ENCODE results near the gene SPINT1.

Gene SPINT1

GRCh38 chr15:40808861-40809450, 34.9 kb upstream of the SPINT1 start:
- H3K9ac ChIP-seq (ENCODE audit: low read length in 5 of 5), result peak overlapping the region in 1 of 5 donors; percentile 100

GRCh38 chr15:40812721-40813425, 31.0 kb upstream of the SPINT1 start:
- H3K4me3 ChIP-seq (ENCODE audit: low read depth in 1 of 5, low read length in 5 of 5), result no peak overlapping the region
- H3K9me3 ChIP-seq (ENCODE audit: control insufficient read depth in 5 of 5, low read length in 5 of 5), result no peaks in the 10 kb centered on the region
- peaks cover 3 to 9% (median 7%) of the 10 kb centered on the region in 5 donors for H3K4me1 ChIP-seq (ENCODE audit: control insufficient read depth in 5 of 5, insufficient read depth in 5 of 5, low read length in 5 of 5)
- no peak overlapping the region for H3K27ac ChIP-seq (ENCODE audit: low read depth, low read length)
- H3K36me3 ChIP-seq (ENCODE audit: control insufficient read depth in 5 of 5, insufficient read depth in 5 of 5, low read length in 5 of 5), result peaks cover 6 to 55% (median 44%) of the 10 kb centered on the region in 5 donors
- no peaks in the 10 kb centered on the region for H3K27me3 ChIP-seq (ENCODE audit: control insufficient read depth in 5 of 5, insufficient read depth in 4 of 5, low read length in 5 of 5)
- no peak overlapping the region for H3K9ac ChIP-seq (ENCODE audit: low read length in 5 of 5)

More at GRCh38 chr15:40808861-40809450, 34.9 kb upstream of the SPINT1 start:
- H3K4me3 ChIP-seq (ENCODE audit: low read depth in 1 of 5, low read length in 5 of 5), result no peak overlapping the region
- peaks cover 6 to 21% (median 18%) of the 10 kb centered on the region in 5 donors for H3K4me1 ChIP-seq (ENCODE audit: control insufficient read depth in 5 of 5, insufficient read depth in 5 of 5, low read length in 5 of 5)
- H3K27ac ChIP-seq (ENCODE audit: low read depth, low read length), result no peak overlapping the region
- no peaks in the 10 kb centered on the region for H3K27me3 ChIP-seq (ENCODE audit: control insufficient read depth in 5 of 5, insufficient read depth in 4 of 5, low read length in 5 of 5)
- H3K36me3 ChIP-seq (ENCODE audit: control insufficient read depth in 5 of 5, insufficient read depth in 5 of 5, low read length in 5 of 5), result peaks cover 6 to 40% (median 33%) of the 10 kb centered on the region in 5 donors
- H3K9me3 ChIP-seq (ENCODE audit: control insufficient read depth in 5 of 5, low read length in 5 of 5), result no peaks in the 10 kb centered on the region

- H3K9me3 ChIP-seq (ENCODE audit: control insufficient read depth in 5 of 5, low read length in 5 of 5), result no peaks in the 10 kb centered on the region
- H3K27ac ChIP-seq (ENCODE audit: low read depth, low read length), result no peak overlapping the region
- no peak overlapping the region for H3K9ac ChIP-seq (ENCODE audit: low read length in 5 of 5)
- no peaks in the 10 kb centered on the region for H3K27me3 ChIP-seq (ENCODE audit: control insufficient read depth in 5 of 5, insufficient read depth in 4 of 5, low read length in 5 of 5)
- no peaks in the 10 kb centered on the region for H3K4me1 ChIP-seq (ENCODE audit: control insufficient read depth in 5 of 5, insufficient read depth in 5 of 5, low read length in 5 of 5)
- no peak overlapping the region for H3K4me3 ChIP-seq (ENCODE audit: low read depth in 1 of 5, low read length in 5 of 5)
- H3K36me3 ChIP-seq (ENCODE audit: control insufficient read depth in 5 of 5, insufficient read depth in 5 of 5, low read length in 5 of 5), result peaks cover 6 to 47% (median 37%) of the 10 kb centered on the region in 5 donors
Observed at GRCh38 chr15:40815042-40815698, 28.7 kb upstream of the SPINT1 start.

DNA sequence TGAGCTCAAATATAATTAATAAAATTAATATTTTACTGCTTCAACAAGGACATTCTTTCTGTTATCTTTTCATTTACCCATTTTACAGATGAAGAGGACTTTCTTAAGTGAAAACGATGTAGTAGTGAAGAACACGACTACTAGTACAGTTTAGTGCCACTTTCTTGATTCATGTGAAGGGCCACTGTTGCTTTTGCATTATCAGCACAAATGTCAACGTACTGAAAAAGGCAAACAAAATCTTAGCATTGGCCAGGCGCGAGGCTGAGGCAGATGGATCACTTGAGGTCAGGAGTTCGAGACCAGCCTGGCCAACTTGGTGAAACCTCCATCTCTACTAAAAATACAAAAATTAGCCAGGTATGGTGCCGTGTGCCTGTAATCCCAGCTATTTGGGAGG, 24.8 kb upstream of the SPINT1 start:
- Histone ChIP-seq H3K27me3 (ENCODE audit: control insufficient read depth in 5 of 5, insufficient read depth in 4 of 5, low read length in 5 of 5) (no peaks in the 10 kb centered on the region), H3K4me1 (ENCODE audit: control insufficient read depth in 5 of 5, insufficient read depth in 5 of 5, low read length in 5 of 5) (no peaks in the 10 kb centered on the region), H3K4me3 (ENCODE audit: low read depth in 1 of 5, low read length in 5 of 5) (no peak overlapping the region), H3K9ac (ENCODE audit: low read length in 5 of 5) (no peak overlapping the region), H3K27ac (ENCODE audit: low read depth, low read length) (no peak overlapping the region), H3K9me3 (ENCODE audit: control insufficient read depth in 5 of 5, low read length in 5 of 5) (no peaks in the 10 kb centered on the region), H3K36me3 (ENCODE audit: control insufficient read depth in 5 of 5, insufficient read depth in 5 of 5, low read length in 5 of 5) (peaks cover 0 to 14% (median 8%) of the 10 kb centered on the region in 5 donors)

GRCh38 chr15:40821195-40821594, 22.7 kb upstream of the SPINT1 start:
- Histone ChIP-seq H3K27me3 (ENCODE audit: control insufficient read depth in 5 of 5, insufficient read depth in 4 of 5, low read length in 5 of 5) (no peaks in the 10 kb centered on the region), H3K36me3 (ENCODE audit: control insufficient read depth in 5 of 5, insufficient read depth in 5 of 5, low read length in 5 of 5) (no peaks in the 10 kb centered on the region), H3K4me1 (ENCODE audit: control insufficient read depth in 5 of 5, insufficient read depth in 5 of 5, low read length in 5 of 5) (no peaks in the 10 kb centered on the region), H3K9ac (ENCODE audit: low read length in 5 of 5) (no peak overlapping the region), H3K9me3 (ENCODE audit: control insufficient read depth in 5 of 5, low read length in 5 of 5) (no peaks in the 10 kb centered on the region), H3K27ac (ENCODE audit: low read depth, low read length) (no peak overlapping the region), H3K4me3 (ENCODE audit: low read depth in 1 of 5, low read length in 5 of 5) (no peak overlapping the region)

DNA sequence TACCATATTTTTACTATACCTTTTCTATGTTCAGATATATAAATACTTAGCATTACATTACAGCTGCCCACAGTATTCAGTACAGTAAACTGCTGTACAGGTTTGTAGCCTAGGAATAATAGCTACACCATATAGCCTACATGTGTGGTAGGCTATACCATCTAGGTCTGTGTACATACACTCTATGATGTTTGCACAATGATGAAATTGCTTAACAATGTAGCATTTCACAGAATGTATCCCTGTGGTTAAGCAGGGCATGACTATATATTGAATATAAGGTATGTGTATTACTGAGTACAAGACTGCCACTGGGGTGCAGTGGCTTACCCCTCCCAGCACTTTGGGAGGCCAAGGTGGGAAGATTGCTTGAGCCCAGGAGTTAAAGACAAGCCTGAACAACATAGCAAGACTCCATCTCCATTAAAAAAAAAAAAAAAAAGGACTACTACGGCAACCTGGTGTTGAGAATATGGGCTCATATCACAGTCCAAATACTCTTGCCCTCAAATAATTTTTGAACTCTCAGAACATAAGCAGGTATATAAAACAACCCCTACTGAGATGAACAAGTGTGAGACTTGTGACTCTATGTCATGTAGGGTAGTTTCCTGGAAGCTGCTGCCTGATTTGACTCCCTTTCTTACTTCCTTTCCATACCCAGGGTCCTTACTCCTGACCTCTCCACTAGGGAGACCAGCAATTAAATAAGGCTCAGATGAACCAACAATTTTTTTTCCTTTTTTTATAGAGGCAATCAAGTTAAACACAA, 20.1 kb upstream of the SPINT1 start:
- H3K27ac ChIP-seq (ENCODE audit: low read depth, low read length), result no peak overlapping the region

GRCh38 chr15:40825661-40826422, 18.0 kb upstream of the SPINT1 start:
- H3K9me3 ChIP-seq (ENCODE audit: control insufficient read depth in 5 of 5, low read length in 5 of 5), result no peaks in the 10 kb centered on the region
- no peaks in the 10 kb centered on the region for H3K36me3 ChIP-seq (ENCODE audit: control insufficient read depth in 5 of 5, insufficient read depth in 5 of 5, low read length in 5 of 5)
- H3K27ac ChIP-seq (ENCODE audit: low read depth, low read length), result no peak overlapping the region
- H3K4me1 ChIP-seq (ENCODE audit: control insufficient read depth in 5 of 5, insufficient read depth in 5 of 5, low read length in 5 of 5), result no peaks in the 10 kb centered on the region
- H3K4me3 ChIP-seq (ENCODE audit: low read depth in 1 of 5, low read length in 5 of 5), result no peak overlapping the region
- no peak overlapping the region for H3K9ac ChIP-seq (ENCODE audit: low read length in 5 of 5)
- H3K27me3 ChIP-seq (ENCODE audit: control insufficient read depth in 5 of 5, insufficient read depth in 4 of 5, low read length in 5 of 5), result peaks cover 0 to 6% (median 0%) of the 10 kb centered on the region in 5 donors

More for the DNA sequence above, 20.1 kb upstream of the SPINT1 start:
- Histone ChIP-seq H3K27me3 (ENCODE audit: control insufficient read depth in 5 of 5, insufficient read depth in 4 of 5, low read length in 5 of 5) (peaks cover 0 to 6% (median 0%) of the 10 kb centered on the region in 5 donors), H3K9me3 (ENCODE audit: control insufficient read depth in 5 of 5, low read length in 5 of 5) (no peaks in the 10 kb centered on the region), H3K4me3 (ENCODE audit: low read depth in 1 of 5, low read length in 5 of 5) (no peak overlapping the region), H3K4me1 (ENCODE audit: control insufficient read depth in 5 of 5, insufficient read depth in 5 of 5, low read length in 5 of 5) (no peaks in the 10 kb centered on the region), H3K9ac (ENCODE audit: low read length in 5 of 5) (no peak overlapping the region), H3K36me3 (ENCODE audit: control insufficient read depth in 5 of 5, insufficient read depth in 5 of 5, low read length in 5 of 5) (no peaks in the 10 kb centered on the region)

- H3K9ac ChIP-seq (ENCODE audit: low read length in 5 of 5), result no peak overlapping the region
- H3K9me3 ChIP-seq (ENCODE audit: control insufficient read depth in 5 of 5, low read length in 5 of 5), result no peaks in the 10 kb centered on the region
- peaks cover 0 to 6% (median 0%) of the 10 kb centered on the region in 5 donors for H3K27me3 ChIP-seq (ENCODE audit: control insufficient read depth in 5 of 5, insufficient read depth in 4 of 5, low read length in 5 of 5)
- H3K36me3 ChIP-seq (ENCODE audit: control insufficient read depth in 5 of 5, insufficient read depth in 5 of 5, low read length in 5 of 5), result no peaks in the 10 kb centered on the region
- no peak overlapping the region for H3K4me3 ChIP-seq (ENCODE audit: low read depth in 1 of 5, low read length in 5 of 5)
- H3K27ac ChIP-seq (ENCODE audit: low read depth, low read length), result no peak overlapping the region
- H3K4me1 ChIP-seq (ENCODE audit: control insufficient read depth in 5 of 5, insufficient read depth in 5 of 5, low read length in 5 of 5), result no peaks in the 10 kb centered on the region
Observed at GRCh38 chr15:40826423-40827075, 17.3 kb upstream of the SPINT1 start.

GRCh38 chr15:40828447-40829036, 15.3 kb upstream of the SPINT1 start, which contains the start of gene PPP1R14D:
TSS of gene PPP1R14D (minus strand) at chr15:40828708. CDS start at chr15:40828641, 67 bp downstream.
- Histone ChIP-seq H3K9ac (ENCODE audit: low read length in 5 of 5) (no peak within 1 kb of the TSS), H3K9me3 (ENCODE audit: control insufficient read depth in 5 of 5, low read length in 5 of 5) (no peaks in the 10 kb centered on the region), H3K36me3 (ENCODE audit: control insufficient read depth in 5 of 5, insufficient read depth in 5 of 5, low read length in 5 of 5) (no peaks in the 10 kb centered on the region), H3K4me3 (ENCODE audit: low read depth in 1 of 5, low read length in 5 of 5) (no peak within 1 kb of the TSS), H3K27ac (ENCODE audit: low read depth, low read length) (no peak within 1 kb of the TSS), H3K27me3 (ENCODE audit: control insufficient read depth in 5 of 5, insufficient read depth in 4 of 5, low read length in 5 of 5) (peaks cover 0 to 6% (median 0%) of the 10 kb centered on the region in 5 donors), H3K4me1 (ENCODE audit: control insufficient read depth in 5 of 5, insufficient read depth in 5 of 5, low read length in 5 of 5) (no peaks in the 10 kb centered on the region)

Measured in subcutaneous abdominal adipose tissue (tissue), 5 donors.